Lung (tissue), 12 donors: ENCODE measurements around the gene ABCA10. TPM values are rescaled to one million over a fixed set of nuclear protein-coding genes. Genes with fewer than 3 reads are reported as not detected.
A peak's percentile ranks its signal among the peaks of the same experiment; 100 is the strongest.

ENCODE experiments used
- ATAC-seq: fragments of 200-7000 bp; cut with Tn5 transposase; one replicate; pipeline ENCODE4 v1.9.1; 2020; ENCODE audit warnings: moderate number of reproducible peaks; ENCODE audit not compliant: insufficient read depth, low FRiP score
- DNase-seq, 3 donors: peaks; one replicate each; pipeline ENCODE4 v3.0.0-alpha.2; 2013 to 2017
- H3K27ac ChIP-seq, 2 donors: one replicate each; pipeline ENCODE4 v1.5.1; 2013; ENCODE audit warnings: mild to moderate bottlenecking in 2 of 2, moderate library complexity in 2 of 2, control low read depth in 1 of 2, inconsistent platforms in 1 of 2, low read depth in 1 of 2, low read length in 1 of 2
- H3K27me3 ChIP-seq, 3 donors: one replicate each; pipeline ENCODE4 v1.5.1; 2013; ENCODE audit warnings: low read length in 2 of 3; ENCODE audit not compliant: control insufficient read depth in 3 of 3, insufficient read depth in 3 of 3
- H3K36me3 ChIP-seq, 4 donors: one replicate each; pipeline ENCODE4 v1.5.1; 2013; ENCODE audit warnings: low read length in 4 of 4, mild to moderate bottlenecking in 1 of 4, moderate library complexity in 1 of 4; ENCODE audit not compliant: control insufficient read depth in 4 of 4, insufficient read depth in 4 of 4
- H3K4me1 ChIP-seq, 5 donors: one replicate each; pipeline ENCODE4 v1.5.1; 2013; ENCODE audit warnings: low read length in 5 of 5, mild to moderate bottlenecking in 2 of 5, moderate library complexity in 1 of 5; ENCODE audit not compliant: control insufficient read depth in 5 of 5, insufficient read depth in 5 of 5
- H3K4me3 ChIP-seq: one replicate; pipeline ENCODE4 v1.5.1; 2013; ENCODE audit warnings: mild to moderate bottlenecking, control low read depth, moderate library complexity
- H3K9ac ChIP-seq, 2 donors: one replicate each; pipeline ENCODE4 v1.5.1; 2013; ENCODE audit warnings: low read length in 2 of 2, control low read depth in 1 of 2; ENCODE audit not compliant: insufficient read depth in 1 of 2
- H3K9me3 ChIP-seq, 4 donors: one replicate each; pipeline ENCODE4 v1.5.1; 2013; ENCODE audit warnings: low read length in 3 of 4, mild to moderate bottlenecking in 1 of 4, moderate library complexity in 1 of 4; ENCODE audit not compliant: control insufficient read depth in 4 of 4, insufficient read depth in 3 of 4
- WGBS, 2 donors: extraction: QIAGEN DNeasy Blood & Tissue Kit; methylation state at CpG; one replicate each; pipeline ENCODE4 v1.1.7; 2013; 5-methylcytosine and 5-hydroxymethylcytosine counted together
- polyA plus RNA-seq, 2 donors: library from polyadenylated mRNA; stranded (reverse); fragments of 200-250 nt; gene quantifications; one replicate each; pipeline ENCODE4 v1.2.1, GENCODE V29; 2013
- total RNA-seq, 2 donors: library from RNA; depleted of rRNA in 1 of 2; stranded (reverse); fragments of >200 nt in 1 of 2; gene quantifications; one replicate each; pipeline ENCODE4 v1.2.1, GENCODE V29; 2014 to 2021
- TF ChIP-seq, protein P1 (sequence below): IDR thresholded peaks from 2 replicates; pipeline ENCODE4 v1.5.1; 2012; ENCODE audit warnings: mild to moderate bottlenecking; ENCODE audit errors: control extremely low read depth, extremely low read depth
- donor health status: control.
- donor health status: control.
- donor health status: Bipolar disorder and iron deficiency.
- donor health status: healthy.
- donor health status: DM: yes; HTN: yes; CAD: no.

ABCA10 gene
- total and polyA plus RNA-seq, 4 donors, result 0.29 to 26.6 (median 7.2) TPM

DNA sequence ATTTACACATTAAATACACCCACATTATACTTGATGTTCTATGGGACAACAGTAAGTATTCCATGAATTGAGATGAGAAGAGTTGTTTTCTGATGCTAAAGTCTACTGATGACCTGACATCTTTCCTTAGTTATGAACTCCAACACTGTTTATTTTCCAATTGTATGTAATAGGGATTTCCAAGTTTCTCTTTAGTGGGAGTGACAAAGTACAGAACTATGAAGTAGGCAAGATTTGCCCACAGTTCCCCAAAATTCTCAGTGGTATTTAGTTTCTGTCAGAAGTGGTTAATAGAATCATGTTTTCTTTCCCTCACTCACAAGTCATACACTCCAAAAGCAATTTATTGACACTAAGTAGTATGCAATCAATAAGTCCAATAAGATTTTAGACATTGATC, 64.4 kb downstream of the ABCA10 start:
- Histone ChIP-seq H3K27ac (no peak overlapping the region), H3K4me1 (peaks cover 0 to 6% (median 0%) of the 10 kb centered on the region in 5 donors), H3K36me3 (no peaks in the 10 kb centered on the region), H3K9me3 (no peaks in the 10 kb centered on the region), H3K9ac (no peak overlapping the region), H3K27me3 (no peaks in the 10 kb centered on the region), H3K4me3 (no peak overlapping the region)
- ATAC-seq, result no peak
- no peak for DNase-seq
- TF ChIP-seq, protein P1, sequence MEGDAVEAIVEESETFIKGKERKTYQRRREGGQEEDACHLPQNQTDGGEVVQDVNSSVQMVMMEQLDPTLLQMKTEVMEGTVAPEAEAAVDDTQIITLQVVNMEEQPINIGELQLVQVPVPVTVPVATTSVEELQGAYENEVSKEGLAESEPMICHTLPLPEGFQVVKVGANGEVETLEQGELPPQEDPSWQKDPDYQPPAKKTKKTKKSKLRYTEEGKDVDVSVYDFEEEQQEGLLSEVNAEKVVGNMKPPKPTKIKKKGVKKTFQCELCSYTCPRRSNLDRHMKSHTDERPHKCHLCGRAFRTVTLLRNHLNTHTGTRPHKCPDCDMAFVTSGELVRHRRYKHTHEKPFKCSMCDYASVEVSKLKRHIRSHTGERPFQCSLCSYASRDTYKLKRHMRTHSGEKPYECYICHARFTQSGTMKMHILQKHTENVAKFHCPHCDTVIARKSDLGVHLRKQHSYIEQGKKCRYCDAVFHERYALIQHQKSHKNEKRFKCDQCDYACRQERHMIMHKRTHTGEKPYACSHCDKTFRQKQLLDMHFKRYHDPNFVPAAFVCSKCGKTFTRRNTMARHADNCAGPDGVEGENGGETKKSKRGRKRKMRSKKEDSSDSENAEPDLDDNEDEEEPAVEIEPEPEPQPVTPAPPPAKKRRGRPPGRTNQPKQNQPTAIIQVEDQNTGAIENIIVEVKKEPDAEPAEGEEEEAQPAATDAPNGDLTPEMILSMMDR, result no peak

DNA sequence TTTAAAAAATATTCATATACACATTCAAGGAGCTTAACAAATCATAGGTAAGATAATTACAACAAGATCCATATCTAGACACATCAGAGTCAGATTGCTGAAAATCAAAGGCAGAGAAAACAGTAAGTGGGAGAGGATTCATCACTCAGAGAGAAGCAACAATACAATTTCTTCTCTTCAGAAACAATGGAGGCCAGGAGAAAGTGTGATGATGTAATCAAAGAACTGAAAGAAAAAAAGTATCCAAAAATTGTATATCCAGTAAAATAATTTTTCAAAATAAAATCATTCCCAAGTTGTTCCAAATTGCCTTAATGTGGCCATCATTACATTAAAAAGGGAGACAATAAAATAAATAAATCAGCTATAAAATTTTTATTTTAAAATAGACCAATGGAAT, 69.2 kb downstream of the ABCA10 start:
- no peak overlapping the region for H3K9ac ChIP-seq
- no peaks in the 10 kb centered on the region for H3K27me3 ChIP-seq
- no peak overlapping the region for H3K4me3 ChIP-seq
- no peaks in the 10 kb centered on the region for H3K4me1 ChIP-seq
- ATAC-seq (no peak), DNase-seq (no peak)
- H3K36me3 ChIP-seq, result no peaks in the 10 kb centered on the region
- no peaks in the 10 kb centered on the region for H3K9me3 ChIP-seq
- H3K27ac ChIP-seq, result no peak overlapping the region
- TF ChIP-seq, protein P1, result no peak

DNA sequence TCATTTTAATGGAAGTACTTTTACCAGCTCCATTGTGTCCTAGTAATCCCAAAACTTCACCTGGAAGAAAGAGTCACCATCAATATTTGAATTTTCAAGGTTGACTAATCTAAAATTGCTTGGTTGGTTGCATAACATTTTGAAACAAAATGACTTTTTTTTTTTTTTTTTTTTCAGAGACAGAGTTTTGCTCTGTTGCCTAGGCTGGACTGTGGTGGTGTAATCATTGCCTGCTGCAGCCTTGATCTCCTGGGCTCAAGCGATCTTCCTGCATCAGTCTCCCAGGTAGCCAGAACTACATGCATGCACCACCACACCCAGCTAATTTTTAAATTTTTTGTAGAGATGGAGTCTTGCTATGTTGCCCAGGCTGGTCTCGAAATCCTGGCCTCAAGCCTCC, 74.4 kb downstream of the ABCA10 start:
- 91 to 94% methylated on average over 2 of the region's 2 CpGs for whole genome bisulfite sequencing, 2 donors

DNA sequence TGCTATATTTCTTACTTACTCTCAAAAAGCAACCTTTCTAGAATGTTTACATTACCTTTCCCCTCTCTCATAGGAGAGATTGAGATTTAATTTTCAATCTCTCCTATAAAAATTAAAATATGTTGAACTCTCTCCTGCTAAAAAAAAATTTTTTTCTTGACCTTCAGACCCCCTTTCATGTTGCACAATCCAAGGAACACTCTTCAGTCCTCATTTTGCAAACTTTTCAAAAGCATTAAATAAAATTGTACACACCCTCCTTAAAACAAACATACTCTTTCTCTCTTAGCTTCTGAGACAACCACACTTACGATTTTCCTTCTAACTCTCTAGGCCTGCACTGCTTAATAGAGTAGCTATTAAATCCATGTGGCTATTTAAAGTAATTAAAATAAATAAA, 78.3 kb downstream of the ABCA10 start:
- ATAC-seq (no peak), DNase-seq (peak in 1 of 3 donors; percentile 31)
- Histone ChIP-seq H3K27ac (no peak overlapping the region), H3K9ac (no peak overlapping the region), H3K36me3 (peaks cover 0 to 4% (median 1%) of the 10 kb centered on the region in 4 donors), H3K4me3 (no peak overlapping the region), H3K9me3 (no peaks in the 10 kb centered on the region), H3K27me3 (no peaks in the 10 kb centered on the region), H3K4me1 (peaks cover 0 to 2% (median 0%) of the 10 kb centered on the region in 5 donors)
- WGBS, 2 donors, result 57 to 75% methylated on average over 1 of the region's 1 CpG
- TF ChIP-seq, protein P1, result no peak

More for the DNA sequence above, 74.4 kb downstream of the ABCA10 start:
- ATAC-seq, result no peak
- TF ChIP-seq, protein P1, result no peak
- Histone ChIP-seq H3K4me1 (no peaks in the 10 kb centered on the region), H3K4me3 (no peak overlapping the region), H3K9ac (no peak overlapping the region), H3K9me3 (no peaks in the 10 kb centered on the region), H3K27me3 (no peaks in the 10 kb centered on the region), H3K27ac (no peak overlapping the region), H3K36me3 (peaks cover 0 to 4% (median 1%) of the 10 kb centered on the region in 4 donors)
- no peak for DNase-seq
